ENCODE measurements around the gene MPG.

The MPG gene

DNA sequence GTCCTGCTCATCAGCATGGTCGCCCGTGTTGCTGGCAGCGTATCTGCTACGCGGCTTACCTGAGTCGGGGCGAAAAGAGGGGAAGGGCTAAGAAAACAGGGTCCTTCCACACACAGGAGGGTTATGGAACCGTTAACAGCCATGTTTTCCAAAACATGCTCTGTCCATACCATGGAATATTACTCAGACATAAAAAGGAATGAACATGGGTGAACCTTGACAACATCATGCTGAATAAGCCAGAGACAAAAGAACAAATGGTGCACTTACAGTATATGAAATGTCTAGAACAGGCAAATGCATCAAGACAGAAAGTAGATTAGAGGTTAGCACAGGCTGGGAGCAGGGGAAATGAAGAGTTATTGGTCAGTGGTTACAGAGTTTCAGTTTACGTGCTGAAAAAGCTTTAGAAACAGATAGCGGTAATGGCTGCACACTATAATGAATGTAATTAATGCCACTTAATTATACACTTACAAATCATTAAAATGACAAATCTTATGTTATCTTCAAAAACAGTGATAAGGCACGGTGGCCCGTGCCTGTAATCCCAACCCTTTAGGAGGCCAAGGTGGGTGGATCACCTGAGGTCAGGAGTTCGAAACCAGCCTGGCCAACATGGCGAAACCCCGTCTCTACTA lies 52.6 kb downstream of the MPG start:
- no peak overlapping the region for H3K4me3 ChIP-seq (ENCODE audit: low read depth, low read length)
- TF ChIP-seq, protein P1, sequence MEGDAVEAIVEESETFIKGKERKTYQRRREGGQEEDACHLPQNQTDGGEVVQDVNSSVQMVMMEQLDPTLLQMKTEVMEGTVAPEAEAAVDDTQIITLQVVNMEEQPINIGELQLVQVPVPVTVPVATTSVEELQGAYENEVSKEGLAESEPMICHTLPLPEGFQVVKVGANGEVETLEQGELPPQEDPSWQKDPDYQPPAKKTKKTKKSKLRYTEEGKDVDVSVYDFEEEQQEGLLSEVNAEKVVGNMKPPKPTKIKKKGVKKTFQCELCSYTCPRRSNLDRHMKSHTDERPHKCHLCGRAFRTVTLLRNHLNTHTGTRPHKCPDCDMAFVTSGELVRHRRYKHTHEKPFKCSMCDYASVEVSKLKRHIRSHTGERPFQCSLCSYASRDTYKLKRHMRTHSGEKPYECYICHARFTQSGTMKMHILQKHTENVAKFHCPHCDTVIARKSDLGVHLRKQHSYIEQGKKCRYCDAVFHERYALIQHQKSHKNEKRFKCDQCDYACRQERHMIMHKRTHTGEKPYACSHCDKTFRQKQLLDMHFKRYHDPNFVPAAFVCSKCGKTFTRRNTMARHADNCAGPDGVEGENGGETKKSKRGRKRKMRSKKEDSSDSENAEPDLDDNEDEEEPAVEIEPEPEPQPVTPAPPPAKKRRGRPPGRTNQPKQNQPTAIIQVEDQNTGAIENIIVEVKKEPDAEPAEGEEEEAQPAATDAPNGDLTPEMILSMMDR (IDR thresholded peaks at IDR 0.05; ENCODE audit: control insufficient read depth, extremely low read depth, insufficient read depth): no peak
- no peak for DNase-seq (ENCODE audit: low read depth)

DNA sequence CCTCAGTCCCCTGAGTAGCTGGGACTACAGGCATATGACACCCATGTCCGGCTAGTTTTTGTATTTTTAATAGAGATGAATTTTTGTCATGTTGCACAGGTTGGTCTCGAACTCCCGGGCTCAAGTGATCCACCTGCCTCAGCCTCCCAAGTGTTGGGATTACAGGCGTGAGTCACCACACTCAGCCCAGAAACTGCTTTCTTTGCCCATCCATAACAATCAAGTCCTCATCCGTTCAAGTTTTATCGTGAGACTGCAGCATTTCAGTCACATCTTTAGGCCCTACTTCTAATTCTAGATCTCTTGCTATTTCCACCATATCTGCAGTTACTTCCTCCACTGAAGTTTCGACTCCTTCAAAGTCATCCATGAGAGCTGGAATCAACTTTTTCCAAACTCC lies 54.1 kb downstream of the MPG start:
- no peak for DNase-seq (ENCODE audit: low read depth)
- TF ChIP-seq, protein P1 (IDR thresholded peaks at IDR 0.05; ENCODE audit: control insufficient read depth, extremely low read depth, insufficient read depth): no peak
- H3K4me3 ChIP-seq (ENCODE audit: low read depth, low read length): no peak overlapping the region

DNA sequence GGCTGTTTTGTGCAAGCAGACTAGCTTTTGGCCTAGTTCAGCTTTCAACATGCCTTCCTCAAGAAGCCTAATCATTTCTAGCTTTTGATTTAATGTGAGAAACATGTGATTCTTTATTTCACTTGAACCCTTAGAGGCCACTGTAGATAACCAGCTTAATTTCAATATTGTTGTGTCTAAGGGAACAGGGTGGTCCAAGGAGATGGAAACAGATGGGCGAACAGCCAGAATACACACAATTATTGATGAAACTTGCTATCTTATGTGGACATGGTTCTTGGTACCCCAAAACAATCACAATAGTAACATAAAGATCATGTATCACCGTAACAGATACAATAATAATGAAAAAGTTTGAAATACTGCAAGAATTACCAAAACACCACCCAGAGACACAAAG lies 55.7 kb downstream of the MPG start:
- no peak for DNase-seq (ENCODE audit: low read depth)
- TF ChIP-seq, protein P1 (IDR thresholded peaks at IDR 0.05; ENCODE audit: control insufficient read depth, extremely low read depth, insufficient read depth): no peak
- no peak overlapping the region for H3K4me3 ChIP-seq (ENCODE audit: low read depth, low read length)
